Nucleus accumbens (tissue), 56 donors: ENCODE results near the gene NDRG4.
"Not testable (repeated sequence)": the region's sequence is repeated elsewhere in the genome, so short reads cannot be mapped to it uniquely, and the experiment has no call there.

ENCODE experiments used
- DNase-seq, 56 donors: peaks; one replicate each; lab custom pipeline; 2025; lab: John Stamatoyannopoulos, UW

The NDRG4 gene

GRCh38 chr16:58464916-58465731, 34.8 kb upstream of the NDRG4 start:
- DNase-seq, result no peak

- no peak for DNase-seq
These were observed 34.1 kb upstream of the NDRG4 start for GRCh38 chr16:58465817-58466216.

- no peak for DNase-seq
These were observed 33.5 kb upstream of the NDRG4 start for GRCh38 chr16:58466396-58466795.

- DNase-seq, result no peak
These were observed 32.0 kb upstream of the NDRG4 start for GRCh38 chr16:58467905-58468304.

- DNase-seq, result no peak
These were observed 28.6 kb upstream of the NDRG4 start for GRCh38 chr16:58471209-58471975.

GRCh38 chr16:58472266-58472665, 27.7 kb upstream of the NDRG4 start:
- DNase-seq, result no peak

GRCh38 chr16:58472827-58473226, 27.1 kb upstream of the NDRG4 start:
- DNase-seq, result no peak

GRCh38 chr16:58474296-58474695, 25.6 kb upstream of the NDRG4 start:
- no peak for DNase-seq

- DNase-seq, result no peak
These were observed 24.8 kb upstream of the NDRG4 start for GRCh38 chr16:58475091-58475619.

GRCh38 chr16:58476791-58477190, 23.2 kb upstream of the NDRG4 start:
- DNase-seq, result no peak

GRCh38 chr16:58478427-58478826, 21.5 kb upstream of the NDRG4 start:
- no peak for DNase-seq

GRCh38 chr16:58481226-58481869, 18.6 kb upstream of the NDRG4 start:
- DNase-seq, result no peak

GRCh38 chr16:58481931-58482330, 18.0 kb upstream of the NDRG4 start:
- DNase-seq, result no peak

GRCh38 chr16:58485184-58485887, 14.6 kb upstream of the NDRG4 start:
- DNase-seq, result no peak

- DNase-seq, result peak in 51 of 56 donors; percentile 25 to 89 (median 58)
These were observed 12.2 kb upstream of the NDRG4 start for GRCh38 chr16:58487566-58488351.

GRCh38 chr16:58488531-58488930, 11.4 kb upstream of the NDRG4 start:
- no peak for DNase-seq

GRCh38 chr16:58490065-58490464, 9.9 kb upstream of the NDRG4 start:
- no peak for DNase-seq

- DNase-seq, result not testable (repeated sequence)
These were observed 9.4 kb upstream of the NDRG4 start for GRCh38 chr16:58490539-58490938.

- no peak for DNase-seq
These were observed 7.9 kb upstream of the NDRG4 start for GRCh38 chr16:58492066-58492465.

GRCh38 chr16:58492735-58493134, 7.2 kb upstream of the NDRG4 start:
- peak in 3 of 56 donors; percentile 19 to 44 (median 22) for DNase-seq
